Large intestine (tissue), 3 donors: ENCODE results near the gene DNAJC7. TPM values are rescaled to one million over a fixed set of nuclear protein-coding genes. Genes with fewer than 3 reads are reported as not detected.
"Not testable (repeated sequence)": the region's sequence is repeated elsewhere in the genome, so short reads cannot be mapped to it uniquely, and the experiment has no call there.

Experiments
- DNase-seq, 2 donors: peaks; one replicate each; pipeline versions ENCODE4 v3.0.0 to v3.0.0-alpha.2; 2013
- H3K27ac ChIP-seq: one replicate; pipeline ENCODE4 v1.5.1; 2013; ENCODE audit warnings: low read length
- H3K27me3 ChIP-seq: 2 replicates; pipeline ENCODE4 v1.6.1; 2013; ENCODE audit warnings: low read length; ENCODE audit not compliant: control insufficient read depth, insufficient read depth
- H3K36me3 ChIP-seq: 2 replicates; pipeline ENCODE4 v1.6.1; 2013; ENCODE audit warnings: low read length; ENCODE audit not compliant: control insufficient read depth, insufficient read depth
- H3K4me1 ChIP-seq: one replicate; pipeline ENCODE4 v1.6.1; 2013; ENCODE audit warnings: low read length; ENCODE audit not compliant: control insufficient read depth, insufficient read depth
- H3K4me3 ChIP-seq: one replicate; pipeline ENCODE4 v1.5.1; 2013; ENCODE audit warnings: low read length
- H3K9me3 ChIP-seq: one replicate; pipeline ENCODE4 v1.6.1; 2013; ENCODE audit warnings: mild to moderate bottlenecking, low read depth, low read length, moderate library complexity; ENCODE audit not compliant: control insufficient read depth
- WGBS: methylation state at CpG from one replicate; pipeline ENCODE4 v1.1.5; 2013; ENCODE audit warnings: low lambda C conversion rate; ENCODE audit not compliant: insufficient coverage; 5-methylcytosine and 5-hydroxymethylcytosine counted together
- polyA plus RNA-seq: library from polyadenylated mRNA; unstranded; fragments of 120-200 nt; gene quantifications from one replicate; pipeline ENCODE4 v1.2.1, GENCODE V29; 2013

The DNAJC7 gene
- polyA plus RNA-seq, 1 donor = 93.0 TPM

GRCh38 chr17:41937970-41938954, 79.0 kb downstream of the DNAJC7 start:
- WGBS = no CpG with 5 or more reads among the region's 19 CpGs
- H3K4me3 ChIP-seq = no peak overlapping the region
- H3K27me3 ChIP-seq = no peaks in the 10 kb centered on the region
- no peak for DNase-seq
- no peaks in the 10 kb centered on the region for H3K36me3 ChIP-seq
- H3K4me1 ChIP-seq = no peaks in the 10 kb centered on the region
- no peaks in the 10 kb centered on the region for H3K9me3 ChIP-seq
- H3K27ac ChIP-seq = no peak overlapping the region

- H3K4me3 ChIP-seq = no peak overlapping the region
- H3K27me3 ChIP-seq = no peaks in the 10 kb centered on the region
- H3K27ac ChIP-seq = no peak overlapping the region
- no peak for DNase-seq
- H3K4me1 ChIP-seq = no peaks in the 10 kb centered on the region
- no peaks in the 10 kb centered on the region for H3K9me3 ChIP-seq
- H3K36me3 ChIP-seq = no peaks in the 10 kb centered on the region
- no CpG with 5 or more reads among the region's 6 CpGs for WGBS
These were observed 81.6 kb downstream of the DNAJC7 start for GRCh38 chr17:41935641-41936040.

GRCh38 chr17:41932816-41933389, 84.3 kb downstream of the DNAJC7 start:
- Histone ChIP-seq H3K27ac (no peak overlapping the region), H3K9me3 (no peaks in the 10 kb centered on the region), H3K27me3 (no peaks in the 10 kb centered on the region), H3K4me3 (no peak overlapping the region), H3K4me1 (no peaks in the 10 kb centered on the region), H3K36me3 (no peaks in the 10 kb centered on the region)
- no peak for DNase-seq
- WGBS = 20% methylated on average over 1 of the region's 2 CpGs

- not testable (repeated sequence) for DNase-seq, H3K9me3 ChIP-seq, H3K4me1 ChIP-seq, H3K27me3 ChIP-seq, H3K36me3 ChIP-seq, H3K4me3 ChIP-seq, H3K27ac ChIP-seq
- WGBS = no CpG with 5 or more reads among the region's 4 CpGs
These were observed 85.5 kb downstream of the DNAJC7 start for GRCh38 chr17:41931715-41932114.

GRCh38 chr17:41930833-41931156, 86.4 kb downstream of the DNAJC7 start:
- not testable (repeated sequence) for H3K4me1 ChIP-seq, H3K9me3 ChIP-seq, H3K27me3 ChIP-seq, DNase-seq, H3K36me3 ChIP-seq
- Histone ChIP-seq H3K4me3 (peak overlapping the region; percentile 54), H3K27ac (peak overlapping the region; percentile 71)
- WGBS = no CpG with 5 or more reads among the region's 18 CpGs

- H3K27ac ChIP-seq = peak within 1 kb of the TSS; percentile 71
- peak; percentile 96 for DNase-seq
- H3K4me1 ChIP-seq = no peaks in the 10 kb centered on the region
- no peaks in the 10 kb centered on the region for H3K9me3 ChIP-seq
- H3K27me3 ChIP-seq = no peaks in the 10 kb centered on the region
- WGBS = no CpG with 5 or more reads among the region's 43 CpGs
- H3K36me3 ChIP-seq = no peaks in the 10 kb centered on the region
- peak within 1 kb of the TSS; percentile 54 for H3K4me3 ChIP-seq
These were observed 87.0 kb downstream of the DNAJC7 start, which contains the start of gene ODAD4 for GRCh38 chr17:41930009-41930832. TSS of gene ODAD4 (plus strand) at chr17:41930617. CDS start at chr17:41930724, 107 bp downstream.

- H3K4me1 ChIP-seq = no peaks in the 10 kb centered on the region
- no CpG with 5 or more reads among the region's 6 CpGs for WGBS
- no peaks in the 10 kb centered on the region for H3K36me3 ChIP-seq
- H3K27ac ChIP-seq = no peak overlapping the region
- no peaks in the 10 kb centered on the region for H3K27me3 ChIP-seq
- no peak overlapping the region for H3K4me3 ChIP-seq
- DNase-seq = no peak
- no peaks in the 10 kb centered on the region for H3K9me3 ChIP-seq
These were observed 88.5 kb downstream of the DNAJC7 start for GRCh38 chr17:41928693-41929251.

Other genes with a start within 250 kb of the DNAJC7 start
- 172 TPM for gene JUP, start 230.7 kb downstream of the DNAJC7 start, polyA plus RNA-seq
- 15.4 TPM for gene P3H4, start 205.5 kb downstream of the DNAJC7 start, polyA plus RNA-seq
- 43.2 TPM for gene FKBP10, start 204.4 kb downstream of the DNAJC7 start, polyA plus RNA-seq
- gene NT5C3B, start 181.2 kb downstream of the DNAJC7 start, polyA plus RNA-seq = 36.7 TPM
- 0.06 TPM for gene KLHL10, start 179.6 kb downstream of the DNAJC7 start, polyA plus RNA-seq
- gene KLHL11, start 152.0 kb downstream of the DNAJC7 start, polyA plus RNA-seq = 5.6 TPM
- gene ACLY, start 98.5 kb downstream of the DNAJC7 start, polyA plus RNA-seq = 99.7 TPM
- gene ODAD4, start 86.8 kb downstream of the DNAJC7 start, polyA plus RNA-seq = 0.87 TPM
- 47.6 TPM for gene CNP, start 50.6 kb downstream of the DNAJC7 start, polyA plus RNA-seq
- 42.8 TPM for gene NKIRAS2, start 2.7 kb upstream of the DNAJC7 start, polyA plus RNA-seq
- 2.4 TPM for gene C17orf113, start 33.2 kb upstream of the DNAJC7 start, polyA plus RNA-seq
- gene ZNF385C, start 81.0 kb upstream of the DNAJC7 start, polyA plus RNA-seq = 1.4 TPM
- gene DHX58, start 95.3 kb upstream of the DNAJC7 start, polyA plus RNA-seq = 11.8 TPM
- gene KAT2A, start 103.9 kb upstream of the DNAJC7 start, polyA plus RNA-seq = 49.1 TPM
- gene HSPB9, start 105.4 kb upstream of the DNAJC7 start, polyA plus RNA-seq = 0.40 TPM
- 182 TPM for gene RAB5C, start 137.6 kb upstream of the DNAJC7 start, polyA plus RNA-seq
- 0.36 TPM for gene KCNH4, start 163.7 kb upstream of the DNAJC7 start, polyA plus RNA-seq
- gene HCRT, start 168.0 kb upstream of the DNAJC7 start, polyA plus RNA-seq = 0.13 TPM
- gene GHDC, start 177.1 kb upstream of the DNAJC7 start, polyA plus RNA-seq = 30.1 TPM